Panc1 (cell line): Measurements from ENCODE around the gene ABAT.

Source experiments
- CTCF ChIP-seq: fragments of 450-650 bp; IDR thresholded peaks from 2 replicates; pipeline ENCODE4 v1.5.1; 2017; ENCODE audit warnings: mild to moderate bottlenecking
- POLR2AphosphoS5 ChIP-seq: IDR thresholded peaks from 2 replicates; pipeline ENCODE4 v1.6.1; 2012; ENCODE audit warnings: mild to moderate bottlenecking, low read depth, low read length, moderate library complexity
- REST ChIP-seq, 2 experiments: IDR thresholded peaks; 2 replicates each; pipeline ENCODE4 v1.6.1; 2011 to 2012; ENCODE audit warnings: low read depth in 2 of 2, control low read depth in 1 of 2, low read length in 1 of 2, mild to moderate bottlenecking in 1 of 2, moderate library complexity in 1 of 2; ENCODE audit not compliant: insufficient read depth in 1 of 2

- no peak for TF ChIP-seq CTCF
- TF ChIP-seq POLR2AphosphoS5, result no peak
- TF ChIP-seq REST (IDR thresholded peaks at IDR 0.05; ENCODE audit: insufficient read depth in 1 of 2, low read depth in 2 of 2, low read length in 1 of 2), result no peak
Measured at GRCh38 chr16:8697965-8698364, 23.5 kb downstream of the ABAT start.
